ENCODE data around the gene ZMIZ1. TPM values are rescaled to one million over a fixed set of nuclear protein-coding genes. Genes with fewer than 3 reads are reported as not detected.

ZMIZ1 gene, protein sequence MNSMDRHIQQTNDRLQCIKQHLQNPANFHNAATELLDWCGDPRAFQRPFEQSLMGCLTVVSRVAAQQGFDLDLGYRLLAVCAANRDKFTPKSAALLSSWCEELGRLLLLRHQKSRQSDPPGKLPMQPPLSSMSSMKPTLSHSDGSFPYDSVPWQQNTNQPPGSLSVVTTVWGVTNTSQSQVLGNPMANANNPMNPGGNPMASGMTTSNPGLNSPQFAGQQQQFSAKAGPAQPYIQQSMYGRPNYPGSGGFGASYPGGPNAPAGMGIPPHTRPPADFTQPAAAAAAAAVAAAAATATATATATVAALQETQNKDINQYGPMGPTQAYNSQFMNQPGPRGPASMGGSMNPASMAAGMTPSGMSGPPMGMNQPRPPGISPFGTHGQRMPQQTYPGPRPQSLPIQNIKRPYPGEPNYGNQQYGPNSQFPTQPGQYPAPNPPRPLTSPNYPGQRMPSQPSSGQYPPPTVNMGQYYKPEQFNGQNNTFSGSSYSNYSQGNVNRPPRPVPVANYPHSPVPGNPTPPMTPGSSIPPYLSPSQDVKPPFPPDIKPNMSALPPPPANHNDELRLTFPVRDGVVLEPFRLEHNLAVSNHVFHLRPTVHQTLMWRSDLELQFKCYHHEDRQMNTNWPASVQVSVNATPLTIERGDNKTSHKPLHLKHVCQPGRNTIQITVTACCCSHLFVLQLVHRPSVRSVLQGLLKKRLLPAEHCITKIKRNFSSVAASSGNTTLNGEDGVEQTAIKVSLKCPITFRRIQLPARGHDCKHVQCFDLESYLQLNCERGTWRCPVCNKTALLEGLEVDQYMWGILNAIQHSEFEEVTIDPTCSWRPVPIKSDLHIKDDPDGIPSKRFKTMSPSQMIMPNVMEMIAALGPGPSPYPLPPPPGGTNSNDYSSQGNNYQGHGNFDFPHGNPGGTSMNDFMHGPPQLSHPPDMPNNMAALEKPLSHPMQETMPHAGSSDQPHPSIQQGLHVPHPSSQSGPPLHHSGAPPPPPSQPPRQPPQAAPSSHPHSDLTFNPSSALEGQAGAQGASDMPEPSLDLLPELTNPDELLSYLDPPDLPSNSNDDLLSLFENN
- 25.0 and 35.0 TPM in 2 replicates for total RNA-seq

DNA sequence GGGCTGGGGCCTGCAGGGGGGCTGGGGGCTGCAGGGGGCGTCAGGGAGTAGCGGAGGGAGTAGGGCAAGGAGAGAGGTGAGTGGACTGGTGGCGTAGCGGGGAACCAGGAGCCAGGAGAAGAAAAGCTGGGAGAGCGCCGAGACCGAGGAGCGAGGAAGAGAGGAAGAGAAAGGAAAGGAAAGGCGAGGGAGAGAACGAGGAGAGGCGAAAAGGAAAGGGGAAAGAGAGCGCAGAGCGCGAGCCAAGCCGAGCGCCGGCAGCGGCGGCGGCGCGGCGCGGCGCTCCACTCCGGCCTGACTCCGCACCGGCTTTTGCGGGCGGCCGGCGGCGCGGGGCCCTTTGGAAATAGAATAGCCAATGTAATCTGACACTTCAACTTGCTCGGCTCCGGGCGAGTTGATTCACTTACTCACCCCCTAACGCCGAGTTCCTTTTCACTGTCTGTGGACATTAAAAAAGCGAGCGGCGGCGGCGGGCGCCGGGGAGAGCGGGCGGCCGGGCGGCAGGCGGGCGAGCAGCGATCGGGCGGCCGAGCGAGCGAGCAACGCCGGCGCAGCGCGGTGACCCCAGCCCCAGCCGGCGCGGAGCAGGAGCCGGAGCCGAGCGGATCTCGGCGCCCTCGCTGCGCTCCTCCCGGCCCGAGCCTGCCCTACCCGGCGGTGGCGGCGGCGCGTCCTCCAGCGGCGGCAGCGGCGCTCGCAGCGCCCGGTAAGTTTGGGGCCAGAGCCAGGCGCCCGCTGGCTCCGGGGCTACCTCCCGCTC, at the start of gene ZMIZ1:
Gene ZMIZ1, plus strand, starts transcription at position 405 of the 763 bp plus-strand sequence. CDS start 132,667 bp downstream, outside the sequence.

DNA sequence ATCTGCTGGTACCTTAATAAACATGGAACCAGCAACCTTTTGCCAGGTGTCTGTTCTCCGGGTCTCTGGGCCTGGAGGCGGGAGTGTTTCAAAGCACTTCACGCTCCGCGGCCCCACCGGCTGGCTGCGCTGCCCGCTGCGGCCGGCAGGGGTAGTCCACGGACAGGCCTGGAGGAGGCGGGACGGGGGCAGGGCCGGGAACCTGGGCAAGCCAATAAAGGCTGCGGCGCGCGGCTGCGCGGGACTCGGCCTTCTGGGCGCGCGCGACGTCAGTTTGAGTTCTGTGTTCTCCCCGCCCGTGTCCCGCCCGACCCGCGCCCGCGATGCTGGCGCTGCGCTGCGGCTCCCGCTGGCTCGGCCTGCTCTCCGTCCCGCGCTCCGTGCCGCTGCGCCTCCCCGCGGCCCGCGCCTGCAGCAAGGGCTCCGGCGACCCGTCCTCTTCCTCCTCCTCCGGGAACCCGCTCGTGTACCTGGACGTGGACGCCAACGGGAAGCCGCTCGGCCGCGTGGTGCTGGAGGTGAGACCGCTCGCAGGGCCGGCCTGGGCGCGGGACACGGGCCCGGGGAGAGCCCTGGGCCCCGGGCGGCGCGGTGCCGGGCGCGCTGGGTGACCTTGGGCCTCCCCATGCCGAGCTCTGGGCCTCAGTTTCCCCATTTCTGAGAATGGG, 278.6 kb downstream of the ZMIZ1 start, which contains the start of gene PPIF:
Gene PPIF, plus strand, starts transcription at position 244 of the 668 bp plus-strand sequence. Its CDS starts 80 bp downstream, at position 324.

Data from hair follicle dermal papilla cell (primary cell).